ENCODE data around the gene DLGAP1. TPM values are rescaled to one million over a fixed set of nuclear protein-coding genes. Genes with fewer than 3 reads are reported as not detected.

The DLGAP1 gene
- total RNA-seq, 1 donor from 2014 or later, result 18.5 TPM

DNA sequence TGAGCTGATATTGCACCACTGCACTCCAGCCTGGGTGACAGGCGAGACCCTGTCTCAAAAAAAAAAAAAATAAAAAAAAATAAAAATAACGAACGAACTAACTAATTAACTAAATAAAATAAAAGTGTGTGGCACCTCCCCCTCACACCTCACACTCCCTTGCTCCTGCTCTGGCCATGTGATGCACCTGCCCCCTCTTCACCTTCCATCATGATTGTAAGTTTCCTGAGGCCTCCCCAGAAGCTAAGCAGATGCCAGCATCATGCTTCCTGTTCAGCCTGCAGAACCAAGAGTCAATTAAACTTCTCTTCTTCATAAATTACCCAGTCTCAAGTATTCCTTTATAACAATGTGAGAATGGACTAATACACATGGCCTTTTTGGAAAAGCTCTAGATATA is 773.0 kb downstream of the DLGAP1 start:
- Histone ChIP-seq H3K79me2 (ENCODE audit: low read depth) (no peaks in the 10 kb centered on the region), H3K27ac (no peak overlapping the region), H3K4me1 (peaks cover 7% of the 10 kb centered on the region), H3K27me3 (no peaks in the 10 kb centered on the region), H3K36me3 (peaks cover 4% of the 10 kb centered on the region), H3K4me2 (no peak overlapping the region), H4K20me1 (ENCODE audit: low read depth) (no peaks in the 10 kb centered on the region), H3K9me3 (ENCODE audit: low read depth) (no peaks in the 10 kb centered on the region), H2AFZ (replicated peaks) (no peak overlapping the region), H3K9ac (no peak overlapping the region), H3K4me3 (no peak overlapping the region), H3F3A (ENCODE audit: low read depth) (no peaks in the 10 kb centered on the region)
- H3K4me1 Mint-ChIP-seq, result no peaks in the 10 kb centered on the region
- H3K9me3 Mint-ChIP-seq, result peaks cover 10% of the 10 kb centered on the region
- no peak overlapping the region for H3K4me3 Mint-ChIP-seq
- peaks cover 7% of the 10 kb centered on the region for H3K27me3 Mint-ChIP-seq (ENCODE audit: insufficient read depth, low read depth)
- peaks cover 7% of the 10 kb centered on the region for H3K36me3 Mint-ChIP-seq
- no peak for DNase-seq (ENCODE audit: low spot score)
- no peak overlapping the region for H3K27ac Mint-ChIP-seq
- no peak for TF ChIP-seq EZH2phosphoT487 (IDR thresholded peaks at IDR 0.05)
- TF ChIP-seq, protein P1, sequence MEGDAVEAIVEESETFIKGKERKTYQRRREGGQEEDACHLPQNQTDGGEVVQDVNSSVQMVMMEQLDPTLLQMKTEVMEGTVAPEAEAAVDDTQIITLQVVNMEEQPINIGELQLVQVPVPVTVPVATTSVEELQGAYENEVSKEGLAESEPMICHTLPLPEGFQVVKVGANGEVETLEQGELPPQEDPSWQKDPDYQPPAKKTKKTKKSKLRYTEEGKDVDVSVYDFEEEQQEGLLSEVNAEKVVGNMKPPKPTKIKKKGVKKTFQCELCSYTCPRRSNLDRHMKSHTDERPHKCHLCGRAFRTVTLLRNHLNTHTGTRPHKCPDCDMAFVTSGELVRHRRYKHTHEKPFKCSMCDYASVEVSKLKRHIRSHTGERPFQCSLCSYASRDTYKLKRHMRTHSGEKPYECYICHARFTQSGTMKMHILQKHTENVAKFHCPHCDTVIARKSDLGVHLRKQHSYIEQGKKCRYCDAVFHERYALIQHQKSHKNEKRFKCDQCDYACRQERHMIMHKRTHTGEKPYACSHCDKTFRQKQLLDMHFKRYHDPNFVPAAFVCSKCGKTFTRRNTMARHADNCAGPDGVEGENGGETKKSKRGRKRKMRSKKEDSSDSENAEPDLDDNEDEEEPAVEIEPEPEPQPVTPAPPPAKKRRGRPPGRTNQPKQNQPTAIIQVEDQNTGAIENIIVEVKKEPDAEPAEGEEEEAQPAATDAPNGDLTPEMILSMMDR (IDR thresholded peaks at IDR 0.05), result no peak
- no peak for TF ChIP-seq EZH2 (IDR thresholded peaks at IDR 0.05)

DNA sequence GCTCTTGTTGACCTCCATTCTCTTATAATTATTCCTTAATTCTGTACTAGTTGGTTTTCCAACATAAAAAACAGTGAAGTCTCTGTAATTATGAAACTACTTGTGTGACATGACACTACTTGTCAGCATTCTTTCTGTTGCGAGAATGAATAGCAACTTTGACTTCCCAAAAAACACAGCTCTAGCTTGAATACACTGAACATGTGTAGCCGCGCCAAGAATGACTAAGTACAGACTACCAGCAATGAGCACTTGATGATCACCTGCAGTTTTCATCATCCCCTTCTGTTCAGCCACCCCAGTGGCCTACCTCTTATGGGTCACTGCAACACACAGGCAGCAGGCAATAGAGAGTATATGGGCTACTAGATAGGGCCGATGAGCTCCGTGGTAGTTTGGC is 775.9 kb downstream of the DLGAP1 start:
- Histone ChIP-seq H3K4me3 (no peak overlapping the region), H3F3A (ENCODE audit: low read depth) (no peaks in the 10 kb centered on the region), H3K36me3 (peaks cover 4% of the 10 kb centered on the region), H3K27ac (no peak overlapping the region), H3K9ac (no peak overlapping the region), H3K4me2 (no peak overlapping the region), H3K79me2 (ENCODE audit: low read depth) (no peaks in the 10 kb centered on the region), H3K4me1 (no peaks in the 10 kb centered on the region), H4K20me1 (ENCODE audit: low read depth) (no peaks in the 10 kb centered on the region), H3K27me3 (no peaks in the 10 kb centered on the region), H2AFZ (replicated peaks) (no peak overlapping the region), H3K9me3 (ENCODE audit: low read depth) (no peaks in the 10 kb centered on the region)
- H3K36me3 Mint-ChIP-seq, result peaks cover 10% of the 10 kb centered on the region
- no peak overlapping the region for H3K4me3 Mint-ChIP-seq
- H3K9me3 Mint-ChIP-seq, result peaks cover 12% of the 10 kb centered on the region
- H3K27me3 Mint-ChIP-seq (ENCODE audit: insufficient read depth, low read depth), result peaks cover 11% of the 10 kb centered on the region
- no peak overlapping the region for H3K27ac Mint-ChIP-seq
- no peaks in the 10 kb centered on the region for H3K4me1 Mint-ChIP-seq
- DNase-seq (ENCODE audit: low spot score), result no peak
- no peak for TF ChIP-seq EZH2 (IDR thresholded peaks at IDR 0.05)
- TF ChIP-seq EZH2phosphoT487 (IDR thresholded peaks at IDR 0.05), result no peak
- TF ChIP-seq, protein P1 (IDR thresholded peaks at IDR 0.05), result no peak

DNA sequence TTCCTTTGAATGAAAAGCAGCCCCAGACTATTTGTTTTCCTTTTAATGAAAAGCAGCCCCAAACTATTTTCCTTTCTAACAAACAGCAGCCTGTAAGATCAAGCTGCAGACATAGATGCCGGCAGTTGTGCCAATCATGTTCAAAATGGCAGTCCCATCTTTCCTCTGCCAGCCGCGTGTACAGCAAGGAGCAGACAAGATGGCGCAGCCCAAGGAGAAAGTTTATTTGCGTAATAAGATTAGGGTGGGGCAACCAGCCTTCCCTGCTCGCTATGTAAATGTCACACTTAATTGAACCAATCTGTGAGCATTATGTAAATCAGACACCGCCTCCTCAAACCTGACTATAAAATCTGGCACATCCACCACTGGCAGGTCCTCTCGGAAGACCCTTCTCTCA is 779.1 kb downstream of the DLGAP1 start:
- Histone ChIP-seq H3K27me3 (no peaks in the 10 kb centered on the region), H3K4me2 (no peak overlapping the region), H2AFZ (replicated peaks) (no peak overlapping the region), H3K4me1 (peaks cover 4% of the 10 kb centered on the region), H3K9ac (no peak overlapping the region), H3F3A (ENCODE audit: low read depth) (no peaks in the 10 kb centered on the region), H4K20me1 (ENCODE audit: low read depth) (no peaks in the 10 kb centered on the region), H3K36me3 (no peaks in the 10 kb centered on the region), H3K27ac (no peak overlapping the region), H3K9me3 (ENCODE audit: low read depth) (no peaks in the 10 kb centered on the region), H3K79me2 (ENCODE audit: low read depth) (no peaks in the 10 kb centered on the region), H3K4me3 (no peak overlapping the region)
- Mint-ChIP-seq H3K27me3 (ENCODE audit: insufficient read depth, low read depth) (peaks cover 8% of the 10 kb centered on the region), H3K27ac (no peak overlapping the region), H3K4me1 (peaks cover 12% of the 10 kb centered on the region), H3K9me3 (peaks cover 7% of the 10 kb centered on the region), H3K36me3 (peaks cover 6% of the 10 kb centered on the region), H3K4me3 (no peak overlapping the region)
- no peak for DNase-seq (ENCODE audit: low spot score)
- TF ChIP-seq EZH2 (IDR thresholded peaks at IDR 0.05) (no peak), EZH2phosphoT487 (IDR thresholded peaks at IDR 0.05) (no peak)
- TF ChIP-seq, protein P1 (IDR thresholded peaks at IDR 0.05), result no peak
